AG04450 (cell line): ENCODE data around the gene MESD. TPM values are rescaled to one million over a fixed set of nuclear protein-coding genes. Genes with fewer than 3 reads are reported as not detected.

Experiments used
- CTCF ChIA-PET: fragments of 300-600, 350-600 bp; formaldehyde crosslinking; extraction: SDS; loops from one replicate; lab custom pipeline; 2022; ENCODE audit warnings: antibody characterized with exemption, inconsistent platforms; lab: Charles Lee
- POLR2A ChIA-PET: fragments of 350-600 bp; formaldehyde crosslinking; extraction: SDS; loops from one replicate; lab custom pipeline; 2021; ENCODE audit warnings: antibody characterized with exemption, inconsistent platforms; lab: Yijun Ruan, JAX
- DNase-seq: peaks from one replicate; pipeline ENCODE4 v3.0.0-alpha.2; 2011; ENCODE audit warnings: low read depth, low spot score
- H3K27ac ChIP-seq: one replicate; pipeline ENCODE4 v1.5.1; 2012; ENCODE audit warnings: low read depth, low read length, control low read depth
- H3K27me3 ChIP-seq: one replicate; pipeline ENCODE4 v1.6.0; 2012; ENCODE audit warnings: low read length; ENCODE audit not compliant: control insufficient read depth, insufficient read depth
- H3K4me3 ChIP-seq: 2 replicates; pipeline ENCODE4 v1.5.1; 2011; ENCODE audit warnings: mild to moderate bottlenecking, low read depth, low read length, control low read depth
- H3K9me3 ChIP-seq: 2 replicates; pipeline ENCODE4 v1.5.1; 2012; ENCODE audit warnings: low read length; ENCODE audit not compliant: control insufficient read depth, insufficient read depth
- CTCF ChIP-seq: IDR thresholded peaks from 2 replicates; pipeline ENCODE4 v1.5.1; 2011; ENCODE audit warnings: low read depth, low read length, control low read depth, inconsistent platforms
- polyA plus RNA-seq: library from polyadenylated mRNA; depleted of rRNA; stranded (reverse); fragments of >200 nt; gene quantifications from 2 replicates; pipeline ENCODE4 v1.2.3, GENCODE V29; 2011

The MESD gene
- polyA plus RNA-seq, 1 experiment = 23.9 TPM

- CTCF ChIA-PET = no interaction called here
Observed at GRCh38 chr15:80937718-80938117, 51.9 kb downstream of the MESD start.

DNA sequence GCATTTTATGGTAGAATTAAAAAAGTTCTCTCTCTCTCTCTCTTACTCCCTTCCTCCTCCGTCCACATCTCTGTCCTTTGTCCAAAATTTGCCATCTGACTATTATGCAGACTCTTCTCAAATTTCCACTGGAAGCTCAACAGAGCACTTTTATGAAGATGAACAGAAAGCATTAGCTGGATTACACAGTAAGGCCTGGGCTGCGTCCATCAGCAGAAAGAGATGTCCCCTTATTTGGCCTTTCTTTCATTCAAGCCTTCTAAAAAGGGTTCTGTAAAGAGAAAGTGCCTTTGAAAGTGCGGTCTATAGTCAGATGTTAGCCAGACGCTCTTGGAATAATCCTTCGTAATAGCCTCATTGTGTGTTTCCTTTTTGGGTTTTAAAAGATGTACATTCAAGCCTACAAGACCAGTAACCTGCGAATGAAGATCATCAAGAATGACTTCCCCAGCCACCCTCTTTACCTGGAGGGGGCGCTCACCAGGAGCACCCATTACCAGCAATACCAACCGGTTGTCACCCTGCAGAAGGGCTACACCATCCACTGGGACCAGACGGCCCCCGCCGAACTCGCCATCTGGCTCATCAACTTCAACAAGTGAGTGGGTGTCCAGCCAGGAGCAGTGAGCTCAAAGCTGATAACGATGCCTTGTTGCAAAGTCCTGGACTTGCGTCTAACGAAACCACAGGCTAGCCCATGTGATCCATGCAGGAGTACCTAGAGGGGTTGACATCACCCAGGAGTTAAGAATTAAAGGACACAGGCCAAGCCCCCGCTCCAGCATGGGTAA lies 53.1 kb downstream of the MESD start:
- no peak overlapping the region for H3K4me3 ChIP-seq
- no peaks in the 10 kb centered on the region for H3K27me3 ChIP-seq
- POLR2A ChIA-PET = no interaction called here
- TF ChIP-seq CTCF = no peak
- no peaks in the 10 kb centered on the region for H3K9me3 ChIP-seq
- CTCF ChIA-PET = no interaction called here
- DNase-seq = no peak
- H3K27ac ChIP-seq = peak overlapping the region; percentile 11

More at GRCh38 chr15:80937718-80938117, 51.9 kb downstream of the MESD start:
- TF ChIP-seq CTCF = no peak
- Histone ChIP-seq H3K4me3 (no peak overlapping the region), H3K9me3 (no peaks in the 10 kb centered on the region), H3K27me3 (no peaks in the 10 kb centered on the region), H3K27ac (no peak overlapping the region)
- POLR2A ChIA-PET = no interaction called here
- DNase-seq = no peak

GRCh38 chr15:80934761-80935221 lies 54.8 kb downstream of the MESD start:
- CTCF ChIA-PET = interaction anchor here (0.8 to 1.8 kb wide), 5 partner anchors 22 to 367 kb away, joined by 3 to 8 read pairs (median 3); no protein-coding TSS in a partner anchor
- Histone ChIP-seq H3K4me3 (no peak overlapping the region), H3K27me3 (no peaks in the 10 kb centered on the region), H3K27ac (no peak overlapping the region), H3K9me3 (no peaks in the 10 kb centered on the region)
- TF ChIP-seq CTCF = no peak
- no peak for DNase-seq
- POLR2A ChIA-PET = interaction anchor here (0.6 kb wide), 2 partner anchors 88 to 147 kb away, joined by 4 to 12 read pairs; no protein-coding TSS in a partner anchor

GRCh38 chr15:80932989-80933388 lies 56.6 kb downstream of the MESD start:
- no peak for TF ChIP-seq CTCF
- ChIA-PET CTCF (no interaction called here), POLR2A (interaction anchor here (1.0 kb wide), 1 partner anchor 27 kb away, joined by 3 read pairs; no protein-coding TSS in a partner anchor)
- H3K27ac ChIP-seq = peak overlapping the region; percentile 65
- H3K27me3 ChIP-seq = no peaks in the 10 kb centered on the region
- DNase-seq = peak; percentile 72
- H3K4me3 ChIP-seq = no peak overlapping the region
- no peaks in the 10 kb centered on the region for H3K9me3 ChIP-seq

- DNase-seq = no peak
- POLR2A ChIA-PET = no interaction called here
- Histone ChIP-seq H3K4me3 (no peak overlapping the region), H3K9me3 (no peaks in the 10 kb centered on the region), H3K27ac (peak overlapping the region; percentile 65), H3K27me3 (no peaks in the 10 kb centered on the region)
- CTCF ChIA-PET = no interaction called here
- TF ChIP-seq CTCF = no peak
Observed at GRCh38 chr15:80932513-80932815, 57.2 kb downstream of the MESD start.
